Heart left ventricle (tissue), 16 donors: ENCODE results near the gene PADI4. TPM values are rescaled to one million over a fixed set of nuclear protein-coding genes. Genes with fewer than 3 reads are reported as not detected.

Experiments
- ATAC-seq, 4 donors: fragments of 200-7000 bp; cut with Tn5 transposase; one replicate each; pipeline ENCODE4 v1.9.1; 2020 to 2022; ENCODE audit warnings: moderate library complexity in 4 of 4, mild to moderate bottlenecking in 3 of 4, moderate number of reproducible peaks in 1 of 4
- DNase-seq, 5 donors: peaks; one replicate each; pipeline ENCODE4 v3.0.0-alpha.2; 2020
- H3K27ac ChIP-seq, 12 donors: fragments of 200-600 bp; sonication (generic) in 4 of 12; one replicate each; pipeline versions ENCODE4 v1.5.0 to v1.8.0; 2016 to 2022; ENCODE audit warnings: mild to moderate bottlenecking in 2 of 12
- H3K27me3 ChIP-seq, 9 donors: fragments of 200-600 bp; sonication (generic) in 2 of 9; one replicate each; pipeline versions ENCODE4 v1.5.1 to v1.8.0; 2016 to 2022; ENCODE audit warnings: mild to moderate bottlenecking in 3 of 9
- H3K36me3 ChIP-seq, 9 donors: fragments of 200-600 bp; sonication (generic) in 2 of 9; one replicate each; pipeline versions ENCODE4 v1.5.0 to v1.8.0; 2018 to 2022; ENCODE audit warnings: mild to moderate bottlenecking in 2 of 9
- H3K4me1 ChIP-seq, 12 donors: fragments of 200-600 bp; sonication (generic) in 4 of 12; one replicate each; pipeline versions ENCODE4 v1.5.0 to v1.8.0; 2016 to 2022; ENCODE audit warnings: mild to moderate bottlenecking in 3 of 12
- H3K4me3 ChIP-seq, 12 donors: fragments of 200-600 bp; sonication (generic) in 4 of 12; one replicate each; pipeline versions ENCODE4 v1.5.0 to v1.8.0; 2017 to 2022; ENCODE audit warnings: mild to moderate bottlenecking in 9 of 12, moderate library complexity in 4 of 12
- H3K9me3 ChIP-seq, 12 donors: fragments of 200-600 bp; sonication (generic) in 4 of 12; one replicate each; pipeline versions ENCODE4 v1.5.0 to v1.8.0; 2016 to 2022; ENCODE audit warnings: mild to moderate bottlenecking in 1 of 12
- POLR2A ChIP-seq, 2 donors: fragments of 450-650 bp; IDR thresholded peaks; one replicate each; pipeline ENCODE4 v1.6.1; 2017; ENCODE audit warnings: antibody characterized with exemption in 2 of 2, mild to moderate bottlenecking in 2 of 2, moderate library complexity in 2 of 2
- WGBS, 4 donors: extraction: QIAGEN DNeasy Blood & Tissue Kit in 2 of 4; methylation state at CpG; one replicate each; pipeline versions ENCODE4 v1.1.5 to v1.1.7; 2013 to 2018; 5-methylcytosine and 5-hydroxymethylcytosine counted together
- intact Hi-C, 10 donors: fragments of 100-400 bp; cut with DNase I; formaldehyde crosslinking; loops; one replicate each; pipeline versions ENCODE4 v1.11.1 to v1.14.2; 2022
- long read RNA-seq, 3 donors: library from polyadenylated mRNA; unstranded; transcript quantifications; one replicate each; pipeline ENCODE4 v2.0.0, GENCODE V29; 2020 to 2021
- polyA plus RNA-seq, 2 donors: library from polyadenylated mRNA; stranded (reverse); fragments of 200-250 nt; gene quantifications; one replicate each; pipeline ENCODE4 v1.2.3, GENCODE V29; 2013
- total RNA-seq, 9 donors: library from RNA; depleted of rRNA in 2 of 9; stranded (reverse); fragments of >200 nt in 2 of 9; fragmentation: NEBNext Ultra II Directional in 3 of 9; extraction: Animal tissue kit (Norgen Biotek cat#: 25700) in 3 of 9; gene quantifications; one replicate each; pipeline versions ENCODE4 v1.1.0 to v1.2.4, GENCODE V29; 2016 to 2023
- TF ChIP-seq, protein P1 (sequence below), 12 donors: fragments of 200-600 bp; sonication (generic) in 4 of 12; IDR thresholded peaks; one replicate each; pipeline versions ENCODE4 v1.5.0 to v1.8.0; 2018 to 2022; ENCODE audit warnings: antibody characterized with exemption in 12 of 12, mild to moderate bottlenecking in 5 of 12
- donor health status: ischemic (EF 13 %, LVEDD 7.1; RV severe dilation, severe dysfunction).
- donor health status: healthy with polysubstance abuse.
- donor health status: DM: no; HTN: yes; CAD: no.
- donor health status: DM: no; HTN: no; CAD: no.
- donor health status: ischemic (EF 25% LVEDD 6.9; RV normal size, moderate dysfunction).
- donor health status: ischemic (EF 25% LVEDD 5.7; RV mildly dilated, moderate dysfunction).
- donor health status: healthy.
- donor health status: DM: yes; HTN: yes; CAD: no.
- donor health status: ischemic (EF 35%, LVEDD 5.7; RV mildly dilated, moderate dysfunction).
- donor health status: nonischemic (EF 11% LVEDD 7.7; RV severe dilation, severe dysfunction).
- donor health status: DM: yes; HTN: yes; CAD: no.
- donor health status: PGD.
- donor health status: ischemic (EF 29% LVEDD 5.4; RV normal size, mild dysfunction).
- donor health status: nonischemic (EF 23%, LVEDD 6.1; RV moderate dilation, normal function).

The PADI4 gene, protein sequence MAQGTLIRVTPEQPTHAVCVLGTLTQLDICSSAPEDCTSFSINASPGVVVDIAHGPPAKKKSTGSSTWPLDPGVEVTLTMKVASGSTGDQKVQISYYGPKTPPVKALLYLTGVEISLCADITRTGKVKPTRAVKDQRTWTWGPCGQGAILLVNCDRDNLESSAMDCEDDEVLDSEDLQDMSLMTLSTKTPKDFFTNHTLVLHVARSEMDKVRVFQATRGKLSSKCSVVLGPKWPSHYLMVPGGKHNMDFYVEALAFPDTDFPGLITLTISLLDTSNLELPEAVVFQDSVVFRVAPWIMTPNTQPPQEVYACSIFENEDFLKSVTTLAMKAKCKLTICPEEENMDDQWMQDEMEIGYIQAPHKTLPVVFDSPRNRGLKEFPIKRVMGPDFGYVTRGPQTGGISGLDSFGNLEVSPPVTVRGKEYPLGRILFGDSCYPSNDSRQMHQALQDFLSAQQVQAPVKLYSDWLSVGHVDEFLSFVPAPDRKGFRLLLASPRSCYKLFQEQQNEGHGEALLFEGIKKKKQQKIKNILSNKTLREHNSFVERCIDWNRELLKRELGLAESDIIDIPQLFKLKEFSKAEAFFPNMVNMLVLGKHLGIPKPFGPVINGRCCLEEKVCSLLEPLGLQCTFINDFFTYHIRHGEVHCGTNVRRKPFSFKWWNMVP
- total RNA-seq (1 to 10 TPM in 2 of 9 donors, under 1 TPM in 5, not detected in 2; 0.25 to 2.3 (median 0.42) TPM), polyA plus RNA-seq (under 1 TPM; 0.08 to 0.35 TPM)
- long read RNA-seq, donor 1: 0 reads
- long read RNA-seq, donor 2: 0 reads
- long read RNA-seq, donor 3: 0 reads

GRCh38 chr1:17307946-17308345 lies at the start of gene PADI4:
TSS of gene PADI4 (plus strand) at chr1:17308197. CDS start at chr1:17308223, 26 bp downstream.
- Histone ChIP-seq H3K4me3 (no peak within 1 kb of the TSS), H3K9me3 (no peaks in the 10 kb centered on the region), H3K27me3 (peaks cover 0 to 58% (median 16%) of the 10 kb centered on the region in 9 donors), H3K36me3 (no peaks in the 10 kb centered on the region), H3K4me1 (peaks cover 0 to 13% (median 0%) of the 10 kb centered on the region in 12 donors), H3K27ac (no peak within 1 kb of the TSS)
- WGBS, 4 donors: 44 to 62% (median 57%) methylated on average over 7 to 8 of the region's 8 CpGs
- no peak for TF ChIP-seq POLR2A (IDR thresholded peaks at IDR 0.05)
- TF ChIP-seq, protein P1, sequence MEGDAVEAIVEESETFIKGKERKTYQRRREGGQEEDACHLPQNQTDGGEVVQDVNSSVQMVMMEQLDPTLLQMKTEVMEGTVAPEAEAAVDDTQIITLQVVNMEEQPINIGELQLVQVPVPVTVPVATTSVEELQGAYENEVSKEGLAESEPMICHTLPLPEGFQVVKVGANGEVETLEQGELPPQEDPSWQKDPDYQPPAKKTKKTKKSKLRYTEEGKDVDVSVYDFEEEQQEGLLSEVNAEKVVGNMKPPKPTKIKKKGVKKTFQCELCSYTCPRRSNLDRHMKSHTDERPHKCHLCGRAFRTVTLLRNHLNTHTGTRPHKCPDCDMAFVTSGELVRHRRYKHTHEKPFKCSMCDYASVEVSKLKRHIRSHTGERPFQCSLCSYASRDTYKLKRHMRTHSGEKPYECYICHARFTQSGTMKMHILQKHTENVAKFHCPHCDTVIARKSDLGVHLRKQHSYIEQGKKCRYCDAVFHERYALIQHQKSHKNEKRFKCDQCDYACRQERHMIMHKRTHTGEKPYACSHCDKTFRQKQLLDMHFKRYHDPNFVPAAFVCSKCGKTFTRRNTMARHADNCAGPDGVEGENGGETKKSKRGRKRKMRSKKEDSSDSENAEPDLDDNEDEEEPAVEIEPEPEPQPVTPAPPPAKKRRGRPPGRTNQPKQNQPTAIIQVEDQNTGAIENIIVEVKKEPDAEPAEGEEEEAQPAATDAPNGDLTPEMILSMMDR (IDR thresholded peaks at IDR 0.05): no peak
- DNase-seq (peak in 1 of 5 donors; percentile 33), ATAC-seq (peak in 1 of 4 donors; percentile 56)
- intact Hi-C loops: no loop called here

- DNase-seq (no peak), ATAC-seq (no peak)
- intact Hi-C loops: no loop called here
- Histone ChIP-seq H3K4me3 (no peak overlapping the region), H3K36me3 (no peaks in the 10 kb centered on the region), H3K4me1 (no peaks in the 10 kb centered on the region), H3K9me3 (peaks cover 0 to 10% (median 0%) of the 10 kb centered on the region in 12 donors), H3K27ac (no peak overlapping the region), H3K27me3 (peaks cover 0 to 54% (median 8%) of the 10 kb centered on the region in 9 donors)
- TF ChIP-seq POLR2A (IDR thresholded peaks at IDR 0.05): no peak
- TF ChIP-seq, protein P1 (IDR thresholded peaks at IDR 0.05): no peak
- 78 to 88% (median 81%) methylated on average over 6 of the region's 6 CpGs for WGBS, 4 donors
These were observed 49.3 kb upstream of the PADI4 start for GRCh38 chr1:17258758-17259130.

DNA sequence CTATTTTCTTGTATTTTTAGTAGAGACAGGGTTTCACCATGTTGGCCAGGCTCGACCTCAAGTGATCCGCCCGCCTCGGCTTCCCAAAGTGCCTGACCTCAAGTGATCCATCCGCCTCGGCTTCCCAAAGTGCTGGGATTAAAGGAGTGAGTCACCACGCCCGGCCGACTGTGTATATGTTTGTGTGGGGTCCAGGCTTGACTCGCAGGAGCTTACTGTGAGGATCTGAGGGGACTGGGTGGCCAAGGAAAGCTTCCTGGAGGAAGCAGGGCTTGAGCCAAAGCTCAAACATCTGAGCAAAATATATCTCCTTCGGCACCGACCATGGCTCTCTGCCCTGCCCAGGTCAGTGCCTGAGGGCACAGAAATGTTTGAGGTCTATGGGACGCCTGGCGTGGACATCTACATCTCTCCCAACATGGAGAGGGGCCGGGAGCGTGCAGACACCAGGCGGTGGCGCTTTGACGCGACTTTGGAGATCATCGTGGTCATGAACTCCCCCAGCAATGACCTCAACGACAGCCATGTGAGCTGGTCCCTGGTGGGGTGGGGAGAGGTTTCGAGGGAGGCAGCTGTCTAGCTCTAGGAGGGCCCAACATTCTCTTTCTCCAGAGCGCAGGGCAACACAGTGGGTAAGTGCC lies 48.6 kb upstream of the PADI4 start:
- H3K27me3 ChIP-seq: peaks cover 0 to 54% (median 8%) of the 10 kb centered on the region in 9 donors
- no peak for TF ChIP-seq POLR2A (IDR thresholded peaks at IDR 0.05)
- TF ChIP-seq, protein P1 (IDR thresholded peaks at IDR 0.05): no peak
- H3K4me1 ChIP-seq: no peaks in the 10 kb centered on the region
- ATAC-seq (no peak), DNase-seq (no peak)
- peaks cover 0 to 10% (median 0%) of the 10 kb centered on the region in 12 donors for H3K9me3 ChIP-seq
- intact Hi-C loops: no loop called here
- H3K4me3 ChIP-seq: no peak overlapping the region
- no peak overlapping the region for H3K27ac ChIP-seq
- H3K36me3 ChIP-seq: no peaks in the 10 kb centered on the region
- 72 to 78% (median 76%) methylated on average over 22 to 24 of the region's 24 CpGs for WGBS, 4 donors
